HCT116 (cell line): ENCODE results near the gene GALNS. TPM values are rescaled to one million over a fixed set of nuclear protein-coding genes. Genes with fewer than 3 reads are reported as not detected.

Experiments
- ATAC-seq: fragments of 200-7000 bp; cut with Tn5 transposase; 2 replicates; pipeline ENCODE4 v1.9.1; 2020; ENCODE audit warnings: mild to moderate bottlenecking, moderate library complexity
- BruUV-seq: library from RNA; stranded (reverse); fragments of 400-500 nt; replicated peaks from 2 replicates; lab custom pipeline; 2021; lab: Mats Ljungman, UMichigan
- CTCF ChIA-PET: fragments of 300-600 bp; sonication (Branson Sonifier 250); formaldehyde crosslinking; loops from one replicate; lab custom pipeline; 2021; ENCODE audit warnings: antibody characterized with exemption; lab: Charles Lee
- POLR2A ChIA-PET: fragments of 300-600, 350-600 bp; sonication (Branson Sonifier 250); formaldehyde crosslinking; loops from one replicate; lab custom pipeline; 2021; ENCODE audit warnings: antibody characterized with exemption; lab: Charles Lee
- RAD21 ChIA-PET, 2 experiments: fragments of 300-600 bp; sonication (Branson Sonifier 250); formaldehyde crosslinking; loops; one replicate each; lab custom pipeline; 2023; ENCODE audit warnings: low total read pairs in 2 of 2; ENCODE audit not compliant: uncharacterized antibody in 2 of 2, unreplicated experiment in 2 of 2, low non-redundant PET in 1 of 2; lab: Charles Lee
- DNase-seq: peaks from one replicate; pipeline ENCODE4 v3.0.0-alpha.2; 2010; ENCODE audit warnings: low read depth, low spot score
- H2AFZ ChIP-seq: fragments of 200-600 bp; shearing (Covaris generic), sonication (generic); 2 replicates; pipeline ENCODE4 v1.6.1; 2017; ENCODE audit warnings: low read depth, mixed run types, mixed read lengths, antibody characterized with exemption, low read length; ENCODE audit not compliant: poor library complexity, severe bottlenecking
- H3K27ac ChIP-seq: 2 replicates; pipeline ENCODE4 v1.5.1; 2012; ENCODE audit warnings: low read depth, low read length
- H3K27me3 ChIP-seq: fragments of 200-600 bp; sonication (generic); 2 replicates; pipeline ENCODE4 v1.6.1; 2016; ENCODE audit warnings: mixed run types, low read length, mixed read lengths; ENCODE audit not compliant: insufficient read depth
- H3K36me3 ChIP-seq, 2 experiments: fragments of 200-500 bp in 1 of 2; fragments of 200-600 bp in 1 of 2; sonication (Bioruptor generic) in 1 of 2; sonication (generic) in 1 of 2; 2 replicates each; pipeline versions ENCODE4 v1.5.1 to v1.6.1; 2014 to 2016; ENCODE audit warnings: low read length in 2 of 2, inconsistent platforms in 1 of 2, mixed read lengths in 1 of 2, mixed run types in 1 of 2; ENCODE audit not compliant: insufficient read depth in 2 of 2, control insufficient read depth in 1 of 2
- H3K4me1 ChIP-seq, 2 experiments: fragments of 200-600 bp in 1 of 2; sonication (generic) in 1 of 2; 2 replicates each; pipeline versions ENCODE4 v1.5.1 to v1.6.1; 2012 to 2017; ENCODE audit warnings: low read length in 2 of 2, inconsistent platforms in 1 of 2, mild to moderate bottlenecking in 1 of 2, mixed read lengths in 1 of 2, mixed run types in 1 of 2, moderate library complexity in 1 of 2; ENCODE audit not compliant: insufficient read depth in 2 of 2, control insufficient read depth in 1 of 2
- H3K4me2 ChIP-seq: fragments of 200-600 bp; sonication (generic); 2 replicates; pipeline ENCODE4 v1.6.1; 2017; ENCODE audit warnings: mixed run types, low read length, mixed read lengths
- H3K4me3 ChIP-seq, 2 experiments: fragments of 200-600 bp in 1 of 2; sonication (generic) in 1 of 2; replicated peaks in 1 of 2; 2 replicates each; pipeline ENCODE4 v1.5.1; 2011 to 2016; ENCODE audit warnings: low read length in 2 of 2, control low read depth in 1 of 2, low read depth in 1 of 2, mild to moderate bottlenecking in 1 of 2, mixed read lengths in 1 of 2, mixed run types in 1 of 2
- H3K79me2 ChIP-seq: fragments of 200-600 bp; sonication (generic); 2 replicates; pipeline ENCODE4 v1.6.1; 2017; ENCODE audit warnings: mild to moderate bottlenecking, mixed run types, low read length, moderate library complexity, mixed read lengths; ENCODE audit not compliant: insufficient read depth
- H3K9ac ChIP-seq: fragments of 200-600 bp; sonication (generic); 2 replicates; pipeline ENCODE4 v1.6.1; 2016; ENCODE audit warnings: low read length, mixed read lengths
- H3K9me2 ChIP-seq: fragments of 200-600 bp; sonication (generic), shearing (Covaris generic); 2 replicates; pipeline ENCODE4 v1.6.1; 2017; ENCODE audit warnings: mixed run types, mild to moderate bottlenecking, moderate library complexity; ENCODE audit not compliant: insufficient read depth
- H3K9me3 ChIP-seq, 2 experiments: fragments of 200-500 bp in 1 of 2; fragments of 200-600 bp in 1 of 2; sonication (Bioruptor generic) in 1 of 2; sonication (generic) in 1 of 2; 2 replicates each; pipeline ENCODE4 v1.6.1; 2014 to 2017; ENCODE audit warnings: low read length in 2 of 2, mixed read lengths in 2 of 2, inconsistent platforms in 1 of 2, low read depth in 1 of 2, mild to moderate bottlenecking in 1 of 2, mixed run types in 1 of 2, moderate library complexity in 1 of 2; ENCODE audit not compliant: control insufficient read depth in 1 of 2, insufficient read depth in 1 of 2
- H4K20me1 ChIP-seq: fragments of 200-600 bp; sonication (generic), shearing (Covaris generic); 2 replicates; pipeline ENCODE4 v1.6.1; 2017; ENCODE audit warnings: mixed run types, mild to moderate bottlenecking, moderate library complexity; ENCODE audit not compliant: insufficient read depth
- CTCF ChIP-seq, 3 experiments: fragments of 200-600 bp in 1 of 3; sonication (generic) in 1 of 3; IDR thresholded peaks in 2 of 3; conservative IDR thresholded peaks in 1 of 3; 2 replicates each; pipeline ENCODE4 v1.5.1; 2012 to 2017; ENCODE audit warnings: low read depth in 2 of 3, low read length in 2 of 3, antibody characterized with exemption in 1 of 3, borderline replicate concordance in 1 of 3, control low read depth in 1 of 3, mild to moderate bottlenecking in 1 of 3, mixed read lengths in 1 of 3, mixed run types in 1 of 3, moderate library complexity in 1 of 3; ENCODE audit not compliant: insufficient read depth in 1 of 3
- EGR1 ChIP-seq: IDR thresholded peaks from 2 replicates; pipeline ENCODE4 v1.6.1; 2012; ENCODE audit warnings: low read depth
- EZH2phosphoT487 ChIP-seq: fragments of 200-600 bp; IDR thresholded peaks from 2 replicates; pipeline ENCODE4 v1.6.1; 2018; ENCODE audit warnings: antibody characterized with exemption, borderline replicate concordance
- SIN3A ChIP-seq: IDR thresholded peaks from 2 replicates; pipeline ENCODE4 v1.6.1; 2012; ENCODE audit warnings: low read depth
- SRF ChIP-seq: IDR thresholded peaks from 2 replicates; pipeline ENCODE4 v1.6.1; 2012; ENCODE audit warnings: low read depth
- YY1 ChIP-seq: IDR thresholded peaks from 2 replicates; pipeline ENCODE4 v1.6.1; 2011; ENCODE audit warnings: low read length, low read depth, moderate library complexity, mild to moderate bottlenecking; ENCODE audit not compliant: insufficient replicate concordance; ENCODE audit errors: extremely low read depth
- ZFX ChIP-seq: fragments of 450-650 bp; IDR thresholded peaks from 2 replicates; pipeline ENCODE4 v1.6.1; 2017
- intact Hi-C: fragments of 100-400 bp; cut with micrococcal nuclease; formaldehyde crosslinking; loops from 2 replicates; pipeline ENCODE4 v1.10.0; 2022
- total RNA-seq: library from RNA; stranded (reverse); gene quantifications from one replicate; pipeline ENCODE4 v1.2.1, GENCODE V29; 2021; ENCODE audit not compliant: unreplicated experiment
- TF ChIP-seq, protein P1 (sequence below): IDR thresholded peaks from 2 replicates; pipeline ENCODE4 v1.6.1; 2012; ENCODE audit warnings: low read depth

The GALNS gene
- total RNA-seq, 1 experiment from 2014 or later = 44.6 TPM

- no peak overlapping the region for H3K9ac ChIP-seq
- H3K27ac ChIP-seq = no peak overlapping the region
- no peaks in the 10 kb centered on the region for H4K20me1 ChIP-seq
- RAD21 ChIA-PET = no interaction called here
- H3K36me3 ChIP-seq = no peaks in the 10 kb centered on the region
- H3K9me3 ChIP-seq = no peaks in the 10 kb centered on the region
- no peak overlapping the region for H3K4me2 ChIP-seq
- H2AFZ ChIP-seq = no peak overlapping the region
- CTCF ChIA-PET = no interaction called here
- intact Hi-C loops = no loop called here
- no TSS peak for BruUV-seq
- POLR2A ChIA-PET = no interaction called here
- no peaks in the 10 kb centered on the region for H3K4me1 ChIP-seq
- no peak for ATAC-seq
- H3K4me3 ChIP-seq = no peak overlapping the region
- DNase-seq = no peak
- H3K27me3 ChIP-seq = no peaks in the 10 kb centered on the region
- TF ChIP-seq SRF = no peak
- no peaks in the 10 kb centered on the region for H3K9me2 ChIP-seq
- H3K79me2 ChIP-seq = no peaks in the 10 kb centered on the region
These were observed 18.9 kb downstream of the GALNS start for GRCh38 chr16:88837806-88838205.

GRCh38 chr16:88836791-88837190 is 20.0 kb downstream of the GALNS start:
- Histone ChIP-seq H3K36me3 (no peaks in the 10 kb centered on the region), H3K79me2 (no peaks in the 10 kb centered on the region), H3K9ac (no peak overlapping the region), H3K4me3 (no peak overlapping the region), H3K9me2 (no peaks in the 10 kb centered on the region), H3K27me3 (no peaks in the 10 kb centered on the region), H3K27ac (no peak overlapping the region), H3K9me3 (no peaks in the 10 kb centered on the region), H2AFZ (no peak overlapping the region), H4K20me1 (no peaks in the 10 kb centered on the region), H3K4me1 (peaks cover 0 to 4% of the 10 kb centered on the region in 2 experiments; a peak in 1 of 4 replicates), H3K4me2 (no peak overlapping the region)
- RAD21 ChIA-PET = no interaction called here
- BruUV-seq = no TSS peak
- CTCF ChIA-PET = no interaction called here
- DNase-seq = no peak
- intact Hi-C loops = no loop called here
- POLR2A ChIA-PET = no interaction called here
- TF ChIP-seq EGR1 = no peak
- ATAC-seq = no peak

DNA sequence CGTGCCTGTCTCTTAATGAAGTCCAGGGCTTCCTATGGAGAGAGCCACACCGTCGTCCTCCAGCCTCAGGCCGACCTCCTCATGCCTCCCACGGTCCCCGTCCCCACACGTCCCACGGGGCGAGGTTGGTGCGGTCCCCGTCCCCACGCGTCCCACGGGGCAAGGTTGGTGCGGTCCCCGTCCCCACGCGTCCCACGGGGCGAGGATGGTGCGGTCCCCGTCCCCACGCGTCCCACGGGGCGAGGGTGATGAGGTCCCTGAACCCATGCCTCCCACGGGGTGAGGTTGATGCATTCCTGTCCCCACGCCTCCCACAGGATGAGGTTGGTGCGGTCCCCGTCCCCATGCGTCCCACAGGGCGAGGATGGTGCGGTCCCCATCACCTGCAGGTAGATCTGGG is 20.9 kb downstream of the GALNS start:
- no peak overlapping the region for H3K27ac ChIP-seq
- no peaks in the 10 kb centered on the region for H3K9me2 ChIP-seq
- H3K4me1 ChIP-seq = peaks cover 0 to 4% of the 10 kb centered on the region in 2 experiments; a peak in 1 of 4 replicates
- DNase-seq (no peak), ATAC-seq (no peak)
- no peaks in the 10 kb centered on the region for H3K27me3 ChIP-seq
- no peak overlapping the region for H2AFZ ChIP-seq
- H3K4me2 ChIP-seq = no peak overlapping the region
- BruUV-seq = no TSS peak
- intact Hi-C loops = no loop called here
- POLR2A ChIA-PET = no interaction called here
- RAD21 ChIA-PET = no interaction called here
- H3K9me3 ChIP-seq = no peaks in the 10 kb centered on the region
- H3K36me3 ChIP-seq = no peaks in the 10 kb centered on the region
- CTCF ChIA-PET = no interaction called here
- H3K4me3 ChIP-seq = no peak overlapping the region
- H3K9ac ChIP-seq = no peak overlapping the region
- no peaks in the 10 kb centered on the region for H3K79me2 ChIP-seq
- no peaks in the 10 kb centered on the region for H4K20me1 ChIP-seq
- TF ChIP-seq, protein P1, sequence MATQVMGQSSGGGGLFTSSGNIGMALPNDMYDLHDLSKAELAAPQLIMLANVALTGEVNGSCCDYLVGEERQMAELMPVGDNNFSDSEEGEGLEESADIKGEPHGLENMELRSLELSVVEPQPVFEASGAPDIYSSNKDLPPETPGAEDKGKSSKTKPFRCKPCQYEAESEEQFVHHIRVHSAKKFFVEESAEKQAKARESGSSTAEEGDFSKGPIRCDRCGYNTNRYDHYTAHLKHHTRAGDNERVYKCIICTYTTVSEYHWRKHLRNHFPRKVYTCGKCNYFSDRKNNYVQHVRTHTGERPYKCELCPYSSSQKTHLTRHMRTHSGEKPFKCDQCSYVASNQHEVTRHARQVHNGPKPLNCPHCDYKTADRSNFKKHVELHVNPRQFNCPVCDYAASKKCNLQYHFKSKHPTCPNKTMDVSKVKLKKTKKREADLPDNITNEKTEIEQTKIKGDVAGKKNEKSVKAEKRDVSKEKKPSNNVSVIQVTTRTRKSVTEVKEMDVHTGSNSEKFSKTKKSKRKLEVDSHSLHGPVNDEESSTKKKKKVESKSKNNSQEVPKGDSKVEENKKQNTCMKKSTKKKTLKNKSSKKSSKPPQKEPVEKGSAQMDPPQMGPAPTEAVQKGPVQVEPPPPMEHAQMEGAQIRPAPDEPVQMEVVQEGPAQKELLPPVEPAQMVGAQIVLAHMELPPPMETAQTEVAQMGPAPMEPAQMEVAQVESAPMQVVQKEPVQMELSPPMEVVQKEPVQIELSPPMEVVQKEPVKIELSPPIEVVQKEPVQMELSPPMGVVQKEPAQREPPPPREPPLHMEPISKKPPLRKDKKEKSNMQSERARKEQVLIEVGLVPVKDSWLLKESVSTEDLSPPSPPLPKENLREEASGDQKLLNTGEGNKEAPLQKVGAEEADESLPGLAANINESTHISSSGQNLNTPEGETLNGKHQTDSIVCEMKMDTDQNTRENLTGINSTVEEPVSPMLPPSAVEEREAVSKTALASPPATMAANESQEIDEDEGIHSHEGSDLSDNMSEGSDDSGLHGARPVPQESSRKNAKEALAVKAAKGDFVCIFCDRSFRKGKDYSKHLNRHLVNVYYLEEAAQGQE = no peak
- TF ChIP-seq YY1 (no peak), SRF (no peak), SIN3A (no peak), CTCF (IDR thresholded peaks at IDR 0.05 in 2 of 3, conservative IDR thresholded peaks at IDR 0.05 in 1 of 3; ENCODE audit: borderline replicate concordance in 1 of 3, insufficient read depth in 1 of 3, low read depth in 2 of 3, low read length in 2 of 3) (no peak), EZH2phosphoT487 (no peak), ZFX (no peak)
